Head of caudate nucleus (tissue), 42 donors: ENCODE results near the gene PLEKHA4.
A peak's percentile ranks its signal among the peaks of the same experiment; 100 is the strongest.
"Not testable (repeated sequence)": the region's sequence is repeated elsewhere in the genome, so short reads cannot be mapped to it uniquely, and the experiment has no call there.

Experiments used
- DNase-seq, 42 donors: peaks; one replicate each; pipeline versions ENCODE4 v3.0.0 to v3.0.0-alpha.2; 2020 to 2021; ENCODE audit warnings: mixed read lengths in 7 of 42
- intact Hi-C: fragments of 100-400 bp; cut with DNase I; formaldehyde crosslinking; loops from one replicate; pipeline ENCODE4 v1.15.0; 2022

Gene PLEKHA4, protein sequence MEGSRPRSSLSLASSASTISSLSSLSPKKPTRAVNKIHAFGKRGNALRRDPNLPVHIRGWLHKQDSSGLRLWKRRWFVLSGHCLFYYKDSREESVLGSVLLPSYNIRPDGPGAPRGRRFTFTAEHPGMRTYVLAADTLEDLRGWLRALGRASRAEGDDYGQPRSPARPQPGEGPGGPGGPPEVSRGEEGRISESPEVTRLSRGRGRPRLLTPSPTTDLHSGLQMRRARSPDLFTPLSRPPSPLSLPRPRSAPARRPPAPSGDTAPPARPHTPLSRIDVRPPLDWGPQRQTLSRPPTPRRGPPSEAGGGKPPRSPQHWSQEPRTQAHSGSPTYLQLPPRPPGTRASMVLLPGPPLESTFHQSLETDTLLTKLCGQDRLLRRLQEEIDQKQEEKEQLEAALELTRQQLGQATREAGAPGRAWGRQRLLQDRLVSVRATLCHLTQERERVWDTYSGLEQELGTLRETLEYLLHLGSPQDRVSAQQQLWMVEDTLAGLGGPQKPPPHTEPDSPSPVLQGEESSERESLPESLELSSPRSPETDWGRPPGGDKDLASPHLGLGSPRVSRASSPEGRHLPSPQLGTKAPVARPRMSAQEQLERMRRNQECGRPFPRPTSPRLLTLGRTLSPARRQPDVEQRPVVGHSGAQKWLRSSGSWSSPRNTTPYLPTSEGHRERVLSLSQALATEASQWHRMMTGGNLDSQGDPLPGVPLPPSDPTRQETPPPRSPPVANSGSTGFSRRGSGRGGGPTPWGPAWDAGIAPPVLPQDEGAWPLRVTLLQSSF

DNA sequence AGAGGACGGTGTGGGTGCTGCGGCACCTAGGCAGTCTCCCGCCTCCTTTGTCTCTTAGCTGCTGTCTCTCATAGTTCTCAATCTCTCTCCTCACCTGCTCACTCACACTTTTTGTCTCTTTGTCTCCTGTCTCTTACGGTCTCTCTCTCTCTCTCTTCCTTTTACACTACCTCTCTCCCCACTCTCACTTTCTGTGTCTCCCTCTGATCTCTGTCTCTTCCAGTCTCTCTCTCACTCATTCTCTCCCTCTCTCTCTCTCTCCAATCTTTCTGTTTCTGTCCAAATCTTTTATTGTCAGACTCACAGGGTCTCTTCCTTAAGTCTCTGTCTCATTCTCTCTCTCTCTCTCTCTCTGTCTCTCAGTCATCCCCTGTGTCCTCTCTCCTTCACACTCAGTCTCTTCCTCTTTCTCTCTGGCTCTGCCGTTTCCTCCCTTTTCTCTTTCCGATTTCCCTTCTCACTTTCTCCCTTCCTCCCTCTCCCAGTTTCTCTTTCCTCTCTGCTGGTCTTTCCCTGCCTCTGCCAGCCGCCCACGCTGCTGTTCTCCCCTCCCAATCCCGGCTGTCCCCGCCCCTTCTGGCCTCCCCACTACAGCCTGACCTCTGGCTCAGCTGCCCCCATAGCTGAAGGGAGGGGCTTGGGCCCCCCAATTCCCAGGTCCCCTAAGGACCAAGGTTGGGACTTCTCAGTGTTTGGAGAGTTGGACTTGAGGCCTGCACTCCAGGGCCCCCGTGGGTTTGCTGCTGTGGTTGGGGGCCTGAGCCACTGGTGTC, at the start of gene PLEKHA4:
TSS of gene PLEKHA4 (minus strand) at position 504 of the 773 bp plus-strand sequence. CDS start 997 bp downstream, outside the sequence.
- intact Hi-C loops, result no loop called here

DNA sequence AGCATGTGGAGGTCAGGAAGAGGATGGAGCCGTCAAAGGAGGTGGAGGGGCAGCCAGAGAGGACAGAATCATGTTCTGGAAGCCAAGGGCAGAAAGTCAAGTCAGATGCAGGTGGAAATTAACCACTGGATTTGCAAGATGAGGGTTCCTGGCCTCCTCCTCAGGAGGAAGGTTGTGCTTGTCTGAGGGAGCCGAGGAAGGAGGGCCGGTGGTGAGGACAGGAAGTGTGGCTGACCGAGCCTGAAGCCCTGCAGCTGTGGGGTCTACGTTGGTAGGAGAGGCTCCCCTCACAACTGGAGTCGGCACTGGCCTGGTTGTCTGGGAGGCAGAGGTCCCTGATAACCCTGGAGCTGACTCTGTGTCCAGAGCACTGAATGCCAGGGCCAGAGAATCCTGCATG, 49.7 kb upstream of the PLEKHA4 start:
- DNase-seq, result no peak
- intact Hi-C loops, result no loop called here

More for the DNA sequence above, at the start of gene PLEKHA4:
- DNase-seq, result peak in 7 of 42 donors; percentile 5 to 65 (median 28)

DNA sequence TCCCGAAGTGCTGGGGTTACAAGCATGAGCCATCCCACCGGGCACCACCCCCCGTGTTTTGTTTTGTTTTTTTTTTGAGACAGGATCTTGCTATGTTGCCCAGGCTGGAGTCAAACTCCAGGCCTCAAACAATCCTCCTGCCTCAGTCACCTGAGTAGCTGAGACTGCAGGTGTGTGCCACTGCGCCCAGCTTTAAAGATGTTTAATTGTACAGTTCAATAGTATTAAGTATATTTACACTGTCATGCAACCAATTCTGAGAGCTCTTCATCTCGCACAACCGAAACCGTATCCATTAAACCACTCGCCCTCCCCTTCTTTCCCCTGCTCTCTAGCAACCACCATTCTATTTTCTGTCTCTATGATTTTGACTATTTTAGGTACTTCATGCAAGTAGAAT, 47.3 kb upstream of the PLEKHA4 start:
- intact Hi-C loops, result no loop called here
- DNase-seq, result no peak

DNA sequence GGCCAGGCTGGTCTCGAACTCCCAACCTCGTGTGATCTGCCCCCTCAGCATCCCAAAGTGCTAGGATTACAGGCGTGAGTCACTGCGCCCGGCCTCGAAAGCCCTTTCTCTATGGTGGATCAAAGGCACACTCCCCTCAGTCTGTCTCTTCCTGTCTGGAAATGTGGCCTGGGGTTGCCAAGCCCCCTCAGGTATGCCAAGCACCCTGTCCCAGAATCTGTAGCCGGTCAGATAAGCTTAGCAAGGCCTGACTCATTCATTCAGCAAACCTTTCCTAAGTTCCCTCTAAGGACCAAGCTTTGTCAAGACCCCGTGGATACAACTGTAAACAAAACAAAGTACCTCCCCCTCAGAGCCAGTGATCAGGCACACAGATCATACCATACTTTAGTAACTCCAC, 45.8 kb upstream of the PLEKHA4 start:
- no peak for DNase-seq
- intact Hi-C loops, result no loop called here

DNA sequence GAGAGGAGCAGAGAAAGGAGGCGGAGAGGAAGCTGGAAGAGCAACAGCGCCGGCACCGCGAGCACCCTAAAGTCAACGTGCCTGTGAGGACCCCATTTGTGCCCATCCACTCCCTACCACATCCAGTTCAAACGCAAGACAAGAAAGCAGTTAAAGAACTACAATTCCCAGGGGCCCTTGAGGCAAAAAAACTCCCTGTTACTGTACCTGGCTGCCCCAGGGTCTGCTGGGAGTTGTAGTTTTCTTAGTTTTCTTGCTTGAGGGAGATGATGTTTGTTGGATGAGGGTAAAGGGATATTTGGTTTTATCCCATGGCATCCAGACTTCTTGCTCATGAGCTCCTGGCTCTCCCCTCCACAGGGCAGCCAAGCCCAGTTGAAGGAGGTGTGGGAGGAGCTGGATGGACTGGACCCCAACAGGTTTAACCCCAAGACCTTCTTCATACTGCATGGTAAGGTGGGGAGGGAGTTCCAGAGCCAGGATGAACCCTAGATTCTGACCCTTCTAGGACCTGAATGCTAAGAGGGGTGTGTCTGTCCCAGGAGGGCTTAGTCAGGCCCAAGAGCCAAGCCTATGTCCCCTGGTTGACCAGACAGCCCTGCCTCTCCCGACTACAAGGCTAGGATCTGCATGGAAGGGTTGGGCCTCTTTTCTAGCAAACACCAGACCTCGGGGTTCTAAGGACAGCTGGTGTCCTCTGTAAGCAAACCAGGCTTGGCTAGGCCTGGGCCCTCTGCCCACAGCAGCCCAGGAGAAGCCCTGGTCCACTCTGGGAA, 44.9 kb upstream of the PLEKHA4 start:
- no peak for DNase-seq
- intact Hi-C loops, result no loop called here

DNA sequence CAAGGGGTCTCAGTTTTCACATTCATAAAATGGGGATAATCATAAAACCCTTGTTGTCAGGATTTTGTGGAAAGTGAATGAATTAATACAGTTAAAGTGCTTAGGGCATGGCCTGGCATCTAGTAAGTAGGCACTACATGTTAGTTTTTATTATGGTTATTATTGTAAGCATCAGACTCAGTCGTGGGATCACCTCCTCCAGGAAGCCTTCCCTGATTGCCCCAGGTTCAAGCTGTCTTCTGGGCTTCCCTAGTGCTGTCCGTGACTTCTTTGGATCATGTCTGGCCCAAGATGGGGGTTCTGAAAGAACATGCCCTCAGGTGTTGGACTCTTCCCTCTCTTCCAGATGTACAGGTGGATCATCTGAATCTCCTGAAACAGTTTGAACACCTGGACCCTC, 42.4 kb upstream of the PLEKHA4 start:
- DNase-seq, result no peak
- intact Hi-C loops, result no loop called here

DNA sequence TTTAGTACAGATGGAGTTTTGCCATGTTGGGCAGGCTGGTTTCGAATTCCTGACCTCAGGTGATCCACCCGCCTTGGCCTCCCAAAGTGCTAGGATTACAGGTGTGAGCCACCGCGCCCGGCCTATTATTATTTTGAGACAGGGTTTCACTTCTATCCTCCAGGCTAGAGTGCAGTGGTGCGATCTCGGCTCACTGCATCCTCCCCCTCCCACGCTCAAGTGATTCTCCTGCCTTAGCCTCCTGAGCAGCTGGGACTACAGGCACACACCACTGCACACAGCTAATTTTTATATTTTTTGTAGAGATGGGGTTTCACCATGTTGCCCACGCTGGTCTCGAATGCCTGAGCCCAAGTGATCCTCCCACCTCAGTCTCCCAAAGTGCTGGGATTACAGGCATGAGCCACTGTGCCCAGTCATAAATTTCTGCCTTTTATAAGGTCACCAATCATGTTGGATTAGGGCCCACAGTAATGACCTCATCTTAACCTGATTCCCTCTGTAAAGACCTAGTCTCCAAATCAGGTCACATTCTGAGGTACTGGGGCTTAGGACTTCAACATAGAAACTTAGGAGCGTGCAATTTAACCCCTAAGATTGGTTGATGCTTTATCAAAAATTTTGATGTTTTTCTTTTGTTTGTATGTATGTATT, 41.1 kb upstream of the PLEKHA4 start:
- intact Hi-C loops, DNase-seq: not testable (repeated sequence)

DNA sequence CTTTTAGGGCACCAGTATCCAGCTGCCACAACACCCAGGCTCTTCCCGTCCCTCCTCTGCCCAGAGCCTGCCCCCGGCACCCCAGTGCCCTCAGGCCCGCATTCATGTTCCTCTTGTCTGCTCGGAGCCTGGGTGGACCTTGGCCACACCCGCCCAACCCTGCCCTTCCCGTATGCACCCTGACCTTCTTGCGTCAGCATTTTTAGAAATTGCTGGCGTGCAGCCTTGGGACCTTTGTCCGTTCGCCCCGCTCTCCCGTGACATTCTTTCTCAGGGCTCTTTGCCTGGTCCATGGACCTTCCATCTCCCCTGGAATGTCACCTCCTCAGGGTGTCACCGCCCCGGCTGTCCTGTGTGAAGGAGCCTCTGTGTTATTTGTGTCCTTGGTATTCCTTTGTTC, 39.3 kb upstream of the PLEKHA4 start:
- no peak for DNase-seq
- intact Hi-C loops, result no loop called here

DNA sequence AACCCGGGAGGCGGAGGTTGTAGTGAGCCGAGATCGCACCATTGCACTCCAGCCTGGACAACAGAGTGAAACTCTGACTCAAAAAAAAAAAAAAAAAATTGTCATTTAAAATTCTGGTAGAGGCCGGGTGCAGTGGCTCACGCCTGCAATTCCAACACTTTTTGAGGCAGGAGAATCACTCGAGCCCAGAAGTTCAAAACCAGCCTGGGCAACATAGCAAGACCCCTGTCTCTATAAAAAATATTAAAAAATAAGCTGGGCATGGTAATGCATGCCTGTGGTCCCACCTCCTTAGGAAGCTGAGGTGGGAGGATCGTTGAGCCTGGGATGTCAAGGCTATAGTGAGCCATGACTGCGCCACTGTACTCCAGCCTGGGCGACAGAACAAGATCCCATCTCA, 37.9 kb upstream of the PLEKHA4 start:
- no peak for DNase-seq
- intact Hi-C loops, result no loop called here

DNA sequence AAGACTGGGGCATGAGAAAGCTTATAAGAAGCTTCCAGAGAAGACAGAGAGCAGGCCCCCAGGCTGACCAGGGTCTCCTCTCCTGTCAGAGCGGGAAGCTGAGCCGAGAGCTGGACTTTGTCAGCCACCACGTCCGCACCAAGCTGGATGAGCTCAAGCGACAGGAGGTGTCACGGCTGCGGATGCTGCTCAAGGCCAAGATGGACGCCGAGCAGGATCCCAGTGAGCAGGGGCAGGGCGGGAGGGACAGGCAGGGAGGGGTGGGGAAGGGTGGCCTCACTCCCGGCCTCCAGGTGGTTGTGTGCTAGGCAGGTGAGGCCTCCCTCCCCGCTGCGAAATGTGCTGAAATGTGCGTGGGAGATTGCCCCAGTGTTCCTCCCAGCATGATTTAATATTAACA, 37.2 kb upstream of the PLEKHA4 start:
- intact Hi-C loops, result no loop called here
- no peak for DNase-seq

DNA sequence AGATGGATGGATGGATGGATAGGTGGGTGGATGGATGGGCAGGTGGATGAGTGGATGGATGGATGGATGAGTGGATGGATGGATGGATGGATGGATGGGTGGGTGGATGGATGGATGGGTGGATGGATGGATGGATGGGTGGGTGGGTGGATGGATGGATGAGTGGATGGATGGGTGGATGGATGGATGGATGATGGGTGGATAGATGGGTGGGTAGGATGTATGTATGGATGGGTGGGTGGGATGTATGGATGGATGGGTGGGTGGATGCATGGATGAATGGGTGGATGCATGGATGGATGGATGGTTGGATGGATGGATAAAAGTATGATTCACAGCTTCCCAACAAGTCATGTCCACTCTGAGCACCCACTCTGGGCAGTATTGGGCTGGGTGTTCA, 35.4 kb upstream of the PLEKHA4 start:
- intact Hi-C loops, result not testable (repeated sequence)

DNA sequence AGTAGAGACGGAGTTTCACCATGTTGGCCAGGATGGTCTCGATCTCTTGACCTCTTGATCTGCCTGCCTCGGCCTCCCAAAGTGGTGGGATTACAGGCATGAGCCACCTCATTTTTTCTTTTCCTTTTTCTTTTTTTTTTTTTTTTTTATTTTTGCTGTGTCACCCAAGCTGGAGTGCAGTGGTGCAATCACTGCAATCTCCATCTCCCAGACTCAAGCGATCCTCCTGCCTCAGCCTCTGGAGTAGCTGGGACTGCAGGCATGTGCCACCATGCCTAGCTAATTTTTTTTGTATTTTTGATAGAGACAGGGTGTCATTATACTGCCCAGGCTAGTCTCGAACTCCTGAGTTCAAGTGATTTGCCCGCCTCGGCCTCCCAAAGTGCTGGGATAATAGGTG, 33.9 kb upstream of the PLEKHA4 start:
- intact Hi-C loops, DNase-seq: not testable (repeated sequence)

More for the DNA sequence above, 35.4 kb upstream of the PLEKHA4 start:
- not testable (repeated sequence) for DNase-seq

DNA sequence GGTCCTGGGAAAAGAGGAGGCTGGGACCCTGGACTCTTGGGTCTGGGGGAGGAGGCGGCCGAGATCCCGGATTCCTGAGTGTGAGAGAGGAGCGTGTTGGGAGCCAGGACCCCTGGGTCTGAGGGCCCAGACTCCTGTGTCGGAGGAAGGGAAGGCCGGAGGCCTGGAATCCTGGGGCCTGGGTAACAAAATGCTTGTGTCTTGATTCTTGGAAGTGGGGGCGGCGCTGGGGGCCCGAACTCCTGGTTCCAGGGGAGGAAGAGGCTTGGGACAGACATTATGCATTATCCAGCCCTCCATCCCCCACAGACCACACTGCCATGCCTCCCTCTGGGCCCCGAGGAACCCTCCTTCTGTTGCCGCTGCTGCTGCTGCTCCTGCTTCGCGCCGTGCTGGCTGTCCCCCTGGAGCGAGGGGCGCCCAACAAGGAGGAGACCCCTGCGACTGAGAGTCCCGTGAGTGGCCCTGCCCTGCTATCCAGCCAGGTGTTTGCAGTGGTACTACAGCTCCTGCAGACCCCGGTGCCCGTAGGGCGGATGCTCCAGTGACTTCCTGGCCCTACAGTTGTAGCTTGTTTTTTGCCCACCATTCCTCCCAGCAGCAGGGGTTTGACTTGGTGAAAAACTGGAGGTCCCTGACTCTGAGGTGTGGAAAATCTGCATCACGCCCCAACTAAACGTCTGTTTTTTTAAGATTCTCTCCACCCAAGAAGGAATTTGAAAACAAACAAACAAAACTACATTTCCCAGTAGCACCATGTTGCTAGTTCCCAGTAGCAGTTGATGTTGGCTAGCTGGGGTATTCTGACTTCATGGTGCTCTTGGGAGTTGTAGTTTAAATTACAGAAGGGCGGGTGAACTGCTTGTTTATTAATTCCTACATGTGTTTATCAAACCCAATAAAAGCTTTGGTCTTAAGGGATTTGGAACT, 32.3 kb upstream of the PLEKHA4 start:
- intact Hi-C loops, result no loop called here
- peak in 9 of 42 donors; percentile 6 to 40 (median 18) for DNase-seq

DNA sequence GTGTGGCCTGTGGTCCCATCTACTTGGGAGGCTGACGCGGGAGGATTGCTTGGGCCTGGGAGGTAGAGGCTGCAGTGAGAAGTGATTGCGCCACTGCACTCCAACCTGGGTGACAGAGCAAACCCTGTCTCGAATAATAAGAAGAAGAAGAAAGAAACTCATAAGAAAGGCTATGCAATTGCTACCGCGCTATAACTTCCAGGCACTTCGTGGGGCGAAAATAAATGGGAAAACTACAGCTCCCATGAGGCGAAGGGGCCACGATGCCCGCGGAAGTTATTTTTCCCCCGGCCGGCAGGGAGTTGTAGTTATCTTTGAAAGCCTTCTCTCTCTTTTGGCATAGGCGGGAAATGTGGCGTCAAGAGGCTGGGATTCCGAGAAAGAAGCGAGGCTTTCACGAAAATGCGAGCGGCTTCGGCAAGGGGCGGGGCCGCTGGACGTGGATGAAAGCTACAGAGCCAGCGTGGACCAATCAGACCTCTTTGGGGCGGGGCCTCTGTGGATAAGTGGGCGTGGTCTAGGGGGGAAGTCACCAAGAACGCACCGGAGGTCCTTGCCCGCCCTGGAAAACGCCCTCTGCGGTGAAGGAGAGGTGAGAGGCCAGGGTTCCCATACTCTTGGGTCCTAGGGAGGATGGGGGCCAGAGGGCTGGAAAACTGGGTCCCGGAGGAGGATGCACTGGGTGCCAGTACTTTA, 31.5 kb upstream of the PLEKHA4 start, which contains the start of gene NUCB1:
TSS of gene NUCB1 (plus strand) at position 532 of the 696 bp plus-strand sequence. CDS start 485 bp downstream, outside the sequence.
- peak; percentile 97 to 100 (median 99) for DNase-seq
- intact Hi-C loops, result no loop called here

DNA sequence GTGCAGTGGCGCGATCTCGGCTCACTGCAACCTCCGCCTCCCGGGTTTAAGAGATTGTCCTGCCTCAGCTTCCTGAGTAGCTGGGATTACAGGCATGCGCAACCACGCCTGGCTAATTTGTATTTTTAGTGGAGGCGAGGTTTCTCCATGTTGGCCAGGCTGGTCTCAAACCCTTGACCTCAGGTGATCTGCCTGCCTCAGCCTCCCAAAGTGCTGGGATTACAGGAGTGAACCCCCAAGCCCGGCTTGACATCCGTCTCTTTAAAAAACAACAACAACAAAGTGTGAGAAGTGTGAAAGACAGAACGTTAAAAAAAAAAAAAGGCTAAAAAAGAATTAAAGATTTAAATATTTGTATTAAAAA, 31.0 kb upstream of the PLEKHA4 start:
- intact Hi-C loops, DNase-seq: not testable (repeated sequence)

DNA sequence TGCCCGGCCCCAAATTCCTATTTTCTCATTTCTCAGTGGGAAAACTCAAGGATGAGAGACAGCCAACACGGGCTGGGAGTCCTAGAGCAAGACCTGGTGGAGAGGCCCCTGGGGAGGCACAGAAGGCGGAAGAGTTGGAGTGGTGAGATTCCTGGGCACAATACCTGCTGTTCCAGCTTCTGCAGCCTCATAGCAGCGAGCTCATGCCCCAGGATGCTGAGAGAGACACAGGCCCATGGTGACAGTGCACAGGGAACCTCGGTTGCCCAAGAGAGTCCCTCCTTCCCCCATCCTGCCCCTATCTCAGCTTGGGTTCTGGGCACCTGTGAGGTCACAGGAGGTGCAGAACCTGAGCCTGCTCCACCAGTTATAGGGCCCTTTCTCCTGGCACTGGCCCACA, 28.8 kb upstream of the PLEKHA4 start:
- intact Hi-C loops, result no loop called here
- no peak for DNase-seq
